HG02571 (cell line): Measurements from ENCODE around the gene PSMB10.
"Not testable (repeated sequence)": the region's sequence is repeated elsewhere in the genome, so short reads cannot be mapped to it uniquely, and the experiment has no call there.

Source experiments
- ATAC-seq: cut with Tn5 transposase; IDR thresholded peaks from one replicate; pipeline ENCODE4 v1.9.1; 2021; ENCODE audit warnings: mild to moderate bottlenecking, moderate library complexity; ENCODE audit not compliant: unreplicated experiment

The PSMB10 gene

GRCh38 chr16:67943256-67943618, 6.6 kb upstream of the PSMB10 start:
- no peak for ATAC-seq

GRCh38 chr16:67942510-67943255, 6.0 kb upstream of the PSMB10 start:
- ATAC-seq, result no peak

- ATAC-seq, result no peak
Observed at GRCh38 chr16:67942200-67942509, 5.5 kb upstream of the PSMB10 start.

GRCh38 chr16:67941469-67942199, 5.0 kb upstream of the PSMB10 start:
- no peak for ATAC-seq

GRCh38 chr16:67940446-67941089, 3.9 kb upstream of the PSMB10 start:
- ATAC-seq, result no peak

- ATAC-seq, result no peak
Observed at GRCh38 chr16:67939507-67940445, 3.1 kb upstream of the PSMB10 start.

- not testable (repeated sequence) for ATAC-seq
Observed at GRCh38 chr16:67937713-67938112, 1.1 kb upstream of the PSMB10 start.

GRCh38 chr16:67936880-67937605, 393 bp upstream of the PSMB10 start:
- peak; percentile 46 for ATAC-seq

- ATAC-seq, result peak; percentile 87
Observed at GRCh38 chr16:67935402-67936123, 1.1 kb downstream of the PSMB10 start.

GRCh38 chr16:67935101-67935401, 1.6 kb downstream of the PSMB10 start:
- ATAC-seq, result no peak

GRCh38 chr16:67934306-67935100, 2.1 kb downstream of the PSMB10 start:
- ATAC-seq, result no peak

GRCh38 chr16:67933805-67934204, 2.8 kb downstream of the PSMB10 start:
- ATAC-seq, result no peak

- ATAC-seq, result no peak
Observed at GRCh38 chr16:67932462-67932840, 4.2 kb downstream of the PSMB10 start.

GRCh38 chr16:67931712-67932461, 4.8 kb downstream of the PSMB10 start, which contains the start of gene CTRL:
CTRL (minus strand) TSS chr16:67931862; CDS start chr16:67931852, 10 bp downstream.
- ATAC-seq, result no peak

GRCh38 chr16:67930678-67931211, 5.9 kb downstream of the PSMB10 start:
- no peak for ATAC-seq

- no peak for ATAC-seq
Observed at GRCh38 chr16:67930191-67930590, 6.5 kb downstream of the PSMB10 start.

- no peak for ATAC-seq
Observed at GRCh38 chr16:67928561-67929364, 7.9 kb downstream of the PSMB10 start.
